ENCODE data around the gene LATS1.
A peak's percentile ranks its signal among the peaks of the same experiment; 100 is the strongest.
"Not testable (repeated sequence)": the region's sequence is repeated elsewhere in the genome, so short reads cannot be mapped to it uniquely, and the experiment has no call there.

The LATS1 gene

GRCh38 chr6:149728499-149729234 lies 10.8 kb upstream of the LATS1 start:
- DNase-seq (ENCODE audit: low spot score): no peak

- DNase-seq (ENCODE audit: low spot score): no peak
Observed at GRCh38 chr6:149727793-149728498, 10.0 kb upstream of the LATS1 start.

- DNase-seq (ENCODE audit: low spot score): no peak
Observed at GRCh38 chr6:149725785-149726184, 7.9 kb upstream of the LATS1 start.

GRCh38 chr6:149723771-149724417 lies 6.0 kb upstream of the LATS1 start:
- DNase-seq (ENCODE audit: low spot score): peak; percentile 43

GRCh38 chr6:149723262-149723661 lies 5.4 kb upstream of the LATS1 start:
- no peak for DNase-seq (ENCODE audit: low spot score)

GRCh38 chr6:149719531-149719930 lies 1.6 kb upstream of the LATS1 start:
- DNase-seq (ENCODE audit: low spot score): no peak

GRCh38 chr6:149717255-149717587 lies 680 bp downstream of the LATS1 start:
- no peak for DNase-seq (ENCODE audit: low spot score)

- no peak for DNase-seq (ENCODE audit: low spot score)
Observed at GRCh38 chr6:149716181-149716963, 1.5 kb downstream of the LATS1 start.

GRCh38 chr6:149714442-149714841 lies 3.5 kb downstream of the LATS1 start:
- no peak for DNase-seq (ENCODE audit: low spot score)

- no peak for DNase-seq (ENCODE audit: low spot score)
Observed at GRCh38 chr6:149711711-149712110, 6.2 kb downstream of the LATS1 start.

GRCh38 chr6:149701714-149702113 lies 16.2 kb downstream of the LATS1 start:
- no peak for DNase-seq (ENCODE audit: low spot score)

- DNase-seq (ENCODE audit: low spot score): no peak
Observed at GRCh38 chr6:149699150-149699549, 18.8 kb downstream of the LATS1 start.

GRCh38 chr6:149698175-149698574 lies 19.7 kb downstream of the LATS1 start:
- DNase-seq (ENCODE audit: low spot score): no peak

GRCh38 chr6:149696901-149697300 lies 21.0 kb downstream of the LATS1 start:
- DNase-seq (ENCODE audit: low spot score): no peak

- DNase-seq (ENCODE audit: low spot score): no peak
Observed at GRCh38 chr6:149694921-149695320, 23.0 kb downstream of the LATS1 start.

GRCh38 chr6:149691201-149691600 lies 26.7 kb downstream of the LATS1 start:
- DNase-seq (ENCODE audit: low spot score): no peak

- DNase-seq (ENCODE audit: low spot score): no peak
Observed at GRCh38 chr6:149686230-149686629, 31.7 kb downstream of the LATS1 start.

GRCh38 chr6:149683256-149683859 lies 34.5 kb downstream of the LATS1 start:
- DNase-seq (ENCODE audit: low spot score): no peak

GRCh38 chr6:149681845-149682244 lies 36.1 kb downstream of the LATS1 start:
- not testable (repeated sequence) for DNase-seq (ENCODE audit: low spot score)

- no peak for DNase-seq (ENCODE audit: low spot score)
Observed at GRCh38 chr6:149681209-149681608, 36.7 kb downstream of the LATS1 start.

GRCh38 chr6:149680503-149680902 lies 37.4 kb downstream of the LATS1 start:
- DNase-seq (ENCODE audit: low spot score): no peak

GRCh38 chr6:149672265-149672664 lies 45.6 kb downstream of the LATS1 start:
- not testable (repeated sequence) for DNase-seq (ENCODE audit: low spot score)
